HG02884 (cell line): Measurements from ENCODE around the gene GH2.
"Not testable (repeated sequence)": the region's sequence is repeated elsewhere in the genome, so short reads cannot be mapped to it uniquely, and the experiment has no call there.

Experiments
- ATAC-seq: cut with Tn5 transposase; IDR thresholded peaks from one replicate; pipeline ENCODE4 v1.9.1; 2021; ENCODE audit warnings: mild to moderate bottlenecking, moderate library complexity; ENCODE audit not compliant: unreplicated experiment

The GH2 gene

DNA sequence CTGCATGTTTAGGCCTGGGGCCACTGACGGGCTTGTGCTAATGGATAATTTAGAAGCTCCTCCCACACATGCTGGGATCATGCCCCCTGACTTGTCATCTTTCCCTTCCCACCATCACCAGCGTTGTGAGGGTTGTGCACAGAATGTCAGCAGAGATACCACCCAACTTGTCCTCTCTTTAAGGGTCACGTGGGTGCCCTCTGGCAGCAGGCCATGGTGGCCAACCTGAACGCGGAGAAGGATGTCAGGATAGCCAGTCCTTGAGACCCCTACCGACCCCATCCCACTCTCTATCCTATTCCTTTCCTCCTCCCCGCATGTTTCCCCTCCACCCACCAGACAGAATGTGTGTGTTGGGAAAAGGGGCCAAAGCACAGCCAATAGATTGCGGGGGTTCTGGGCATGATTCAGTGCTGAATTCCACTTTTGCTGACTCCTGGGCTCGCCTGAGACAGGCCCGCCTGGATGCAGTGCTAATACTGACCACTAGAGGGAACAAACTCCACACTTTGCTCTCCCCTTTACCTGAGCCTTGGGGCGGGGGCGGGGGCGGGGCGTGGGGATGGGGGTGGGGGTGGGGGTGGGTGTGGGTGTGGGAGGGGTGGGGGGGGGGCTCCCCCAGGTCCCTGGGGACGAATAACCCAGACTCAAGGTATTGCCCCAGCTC lies at the start of gene GH2:
Gene GH2, minus strand, starts transcription at position 10 of the 667 bp plus-strand sequence. CDS start 143 bp downstream, outside the sequence.
- no peak for ATAC-seq

DNA sequence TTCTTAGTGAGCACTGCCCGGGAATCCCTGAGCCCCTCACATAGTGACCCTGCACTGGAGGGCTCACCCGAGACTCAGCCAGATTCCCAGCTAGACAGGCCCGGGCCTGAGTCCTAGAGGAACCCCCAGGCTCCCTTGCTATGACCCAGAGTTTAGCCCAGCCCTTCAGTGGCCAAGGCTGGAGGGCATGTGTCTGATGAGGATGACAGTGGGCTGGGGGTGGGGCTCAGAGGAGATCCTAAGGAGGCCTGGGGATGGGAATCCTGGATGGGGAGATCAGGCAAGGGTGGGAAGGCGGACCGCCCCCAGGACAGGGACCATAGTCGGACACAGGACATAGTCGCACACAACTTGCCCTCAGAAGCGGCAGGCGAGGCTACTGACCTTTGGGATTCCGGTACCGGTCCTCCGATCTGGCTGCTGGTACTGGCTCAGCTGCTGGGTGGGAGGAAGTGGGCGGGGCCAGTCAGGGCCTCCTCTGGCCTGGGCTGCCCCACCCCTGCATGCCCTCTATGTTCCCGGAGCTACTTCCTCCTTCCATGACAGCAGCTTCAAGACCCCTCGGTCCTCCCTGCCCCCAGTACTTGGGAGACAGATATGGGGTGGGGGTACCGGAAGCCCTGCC lies 49.3 kb upstream of the GH2 start:
- no peak for ATAC-seq

DNA sequence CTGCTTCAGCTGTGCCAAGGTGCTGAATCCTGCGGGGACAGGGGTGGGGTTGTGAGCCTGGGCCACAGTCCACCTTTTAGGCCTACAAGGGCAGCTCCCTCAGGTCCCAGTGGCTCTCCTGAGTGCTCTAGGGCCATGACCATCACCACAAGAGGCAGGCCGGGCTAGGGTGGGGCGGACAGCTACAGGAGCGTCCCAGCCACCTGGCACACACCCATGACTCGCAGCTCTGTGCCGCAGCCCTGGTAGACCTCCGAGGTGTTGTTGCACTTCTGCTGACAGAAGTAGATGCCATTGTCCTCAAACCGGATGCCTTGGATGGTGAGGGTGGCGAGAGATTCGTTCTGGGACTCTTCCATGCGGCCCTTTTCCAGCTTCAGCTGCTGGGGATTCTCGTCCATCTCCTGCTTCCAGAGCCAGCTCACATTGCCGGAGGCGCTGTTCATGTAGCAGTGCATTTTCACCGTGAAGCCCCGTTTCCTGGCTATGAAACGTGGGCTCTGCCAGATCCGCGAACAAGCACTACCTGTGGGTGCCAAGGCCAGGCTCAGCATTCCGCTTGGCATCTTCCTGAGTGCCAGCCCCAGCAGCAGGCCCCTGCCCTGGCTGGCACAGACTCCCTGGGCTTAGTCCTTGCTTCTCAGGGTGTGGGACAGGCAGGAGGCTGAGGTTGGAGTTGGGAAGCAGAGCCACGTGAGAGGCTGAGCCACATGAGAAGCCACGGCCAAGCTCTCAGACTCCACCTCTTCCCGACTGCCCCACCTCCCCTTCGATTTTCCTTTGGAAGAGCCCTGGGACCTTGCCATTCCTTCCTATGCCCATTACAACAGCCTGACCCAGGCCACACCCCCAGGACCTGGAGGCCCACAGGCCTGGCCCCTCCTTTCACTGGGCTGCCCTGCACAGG lies 48.4 kb upstream of the GH2 start:
- ATAC-seq: no peak

DNA sequence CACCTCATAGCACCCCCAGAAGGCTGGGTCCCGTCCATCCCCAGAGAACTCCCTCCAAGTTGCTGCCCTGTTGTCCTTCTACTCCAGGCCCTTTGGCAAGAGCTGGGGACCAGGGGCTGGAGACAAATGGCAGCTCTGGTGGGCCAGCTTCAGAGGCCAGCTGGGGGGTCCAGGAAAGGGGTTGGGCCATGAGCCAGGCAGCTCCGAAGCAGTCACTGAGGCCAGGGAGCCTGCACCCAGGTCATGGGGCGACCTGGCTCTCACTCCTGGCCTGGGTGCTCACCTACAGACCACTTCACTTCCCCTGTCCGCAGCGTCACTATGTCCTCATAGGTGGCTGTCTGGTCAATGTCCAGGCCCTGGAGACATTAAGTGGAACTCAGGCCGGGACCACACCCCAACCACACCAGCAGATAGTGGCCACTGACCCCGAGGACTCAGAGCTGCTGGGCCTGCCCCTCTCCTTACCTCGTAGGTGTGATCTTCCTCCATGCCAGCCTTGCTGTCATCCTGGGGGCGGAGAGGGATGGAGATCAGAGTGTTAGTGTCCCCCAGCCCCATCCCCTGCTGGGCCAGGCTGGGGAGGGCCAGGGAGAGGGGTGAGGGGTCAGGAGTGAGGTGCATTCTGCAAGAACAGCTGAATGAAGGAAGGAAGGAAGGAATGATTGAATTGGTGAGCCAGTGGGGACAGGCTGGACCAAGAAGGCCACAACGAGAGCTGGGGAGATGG lies 47.4 kb upstream of the GH2 start:
- ATAC-seq: no peak

DNA sequence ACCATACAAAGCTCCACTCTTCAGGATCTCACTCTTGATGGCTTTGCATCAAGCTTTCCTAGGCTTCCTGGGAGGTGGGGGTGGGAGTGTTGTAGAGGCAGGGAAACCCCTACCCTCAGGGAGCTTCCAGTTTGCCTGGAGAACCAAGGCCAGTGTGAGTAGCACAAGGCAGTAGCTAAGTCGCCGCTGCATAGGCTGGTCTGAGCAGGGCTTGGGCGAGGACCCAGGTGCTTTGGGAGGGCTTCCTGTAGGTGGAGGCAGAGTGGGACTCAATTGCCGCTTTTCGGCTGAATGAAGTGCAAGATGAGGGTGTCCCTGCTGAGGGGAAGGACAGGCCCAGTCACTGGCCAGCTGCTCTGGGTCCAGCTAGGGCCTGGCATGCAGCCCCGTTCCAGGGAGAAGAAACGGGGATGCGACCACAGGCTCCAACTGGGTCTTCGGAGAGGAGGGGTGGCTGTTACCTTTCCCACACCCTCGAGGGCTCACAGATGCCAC lies 46.5 kb upstream of the GH2 start:
- ATAC-seq: no peak

DNA sequence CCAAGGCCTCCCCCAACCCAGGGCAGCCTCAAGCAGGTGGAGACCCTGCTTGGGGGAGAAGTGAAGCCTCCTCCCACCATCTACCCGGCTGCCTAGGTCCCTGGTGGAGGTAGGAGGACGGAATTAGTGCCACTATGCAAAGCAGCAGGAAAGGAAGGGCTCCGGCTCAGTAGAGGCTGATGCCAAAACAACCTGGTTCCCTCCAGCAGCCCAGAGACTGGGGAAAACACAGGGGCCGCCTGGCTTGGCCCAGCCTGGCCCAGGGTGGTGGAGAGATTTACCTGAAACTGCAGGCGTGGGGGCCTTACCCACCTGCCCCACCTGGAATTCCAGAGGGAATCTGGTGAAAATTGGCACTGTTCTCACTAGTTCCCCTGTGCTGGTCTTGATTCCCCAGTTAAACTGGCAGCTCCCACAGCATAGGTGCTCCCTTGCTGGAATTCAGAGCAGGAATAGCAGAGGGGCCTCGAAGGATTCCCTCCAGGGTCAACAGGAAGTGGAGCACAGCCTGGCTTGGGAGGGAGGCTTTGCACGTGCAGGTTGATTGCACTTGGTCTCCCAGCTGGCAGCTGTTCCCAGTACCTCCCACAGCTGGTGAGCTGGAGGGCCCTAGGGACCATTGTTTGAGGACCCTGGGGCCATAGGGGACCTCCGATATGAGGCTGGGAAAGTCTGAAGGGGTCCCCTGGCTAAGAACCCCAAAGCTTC lies 45.9 kb upstream of the GH2 start:
- no peak for ATAC-seq

DNA sequence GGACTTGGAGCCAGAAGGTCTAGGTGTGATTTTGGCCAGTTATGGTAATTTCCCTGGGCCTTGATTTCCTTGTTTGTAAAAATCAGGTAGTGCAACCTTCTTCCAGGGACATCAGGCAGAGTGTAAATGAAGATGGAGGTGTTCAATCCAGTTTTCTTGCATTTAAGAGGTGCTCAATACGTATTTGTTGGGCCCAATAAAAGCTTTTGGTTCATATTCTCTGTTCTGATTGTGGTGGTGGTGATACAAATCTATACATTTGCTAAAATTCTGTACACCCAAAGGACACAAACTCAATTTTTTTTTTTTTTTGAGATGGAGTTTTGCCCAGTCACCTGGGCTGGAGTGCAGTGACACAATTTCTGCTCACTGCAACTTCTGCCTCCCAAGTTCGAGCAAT lies 44.4 kb upstream of the GH2 start:
- ATAC-seq: no peak

DNA sequence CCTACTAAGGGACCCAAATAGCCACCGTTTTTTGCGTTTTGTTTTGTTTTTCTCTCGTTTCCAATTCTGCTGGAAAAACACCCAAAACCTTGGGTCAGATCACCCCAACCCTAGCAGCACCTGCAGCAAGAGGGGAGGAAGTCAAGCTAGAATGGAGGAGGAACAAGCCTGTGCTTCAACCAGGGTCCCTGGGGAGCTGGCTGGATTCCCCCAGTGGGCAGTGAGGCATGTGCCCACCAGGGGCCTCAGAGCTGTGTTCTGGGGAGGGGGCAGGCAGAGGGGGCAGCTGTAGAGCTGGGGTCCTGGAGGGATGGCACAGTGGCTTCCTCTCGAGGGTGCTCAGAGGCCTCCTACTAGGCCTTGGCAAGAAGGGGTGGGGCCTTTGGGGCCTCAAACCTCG lies 43.9 kb upstream of the GH2 start:
- no peak for ATAC-seq

DNA sequence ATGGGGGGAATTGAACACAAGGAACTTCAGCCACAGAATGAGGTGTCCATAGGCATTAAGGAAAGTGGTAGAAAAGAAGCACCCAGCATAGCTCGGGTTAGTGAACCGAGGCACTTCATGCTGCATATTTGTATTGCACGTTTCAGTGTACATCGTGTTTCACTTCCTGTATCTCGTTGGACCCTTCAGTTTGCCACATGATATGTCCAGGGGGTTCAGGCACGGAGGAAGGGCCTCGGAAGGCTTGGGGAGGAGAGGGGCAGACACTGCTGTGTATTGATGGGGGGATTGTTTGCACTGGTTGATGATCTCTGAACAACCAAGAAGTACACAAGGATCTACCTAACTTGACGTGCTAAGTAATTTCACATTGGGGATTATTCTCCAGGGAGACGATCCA lies 40.7 kb upstream of the GH2 start:
- ATAC-seq: not testable (repeated sequence)

DNA sequence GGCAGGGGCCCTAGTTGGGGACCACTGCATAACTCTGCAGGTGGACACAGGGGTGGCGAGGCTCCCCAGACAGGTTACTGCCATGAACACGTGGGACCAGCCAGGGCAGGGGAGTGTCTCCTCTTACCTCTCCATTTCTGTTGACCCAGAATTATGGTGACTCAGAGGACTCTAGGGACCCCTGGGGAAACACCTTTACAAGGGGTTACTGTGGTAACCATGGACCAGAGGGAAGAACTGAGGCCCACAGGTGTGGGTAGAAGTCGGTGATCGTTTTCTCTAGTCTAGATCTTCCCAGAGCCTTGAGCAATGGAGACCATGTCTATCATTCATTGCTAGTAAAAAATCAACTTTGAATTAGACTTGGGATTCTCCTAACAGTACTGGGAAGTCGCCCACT lies 39.0 kb upstream of the GH2 start:
- not testable (repeated sequence) for ATAC-seq

DNA sequence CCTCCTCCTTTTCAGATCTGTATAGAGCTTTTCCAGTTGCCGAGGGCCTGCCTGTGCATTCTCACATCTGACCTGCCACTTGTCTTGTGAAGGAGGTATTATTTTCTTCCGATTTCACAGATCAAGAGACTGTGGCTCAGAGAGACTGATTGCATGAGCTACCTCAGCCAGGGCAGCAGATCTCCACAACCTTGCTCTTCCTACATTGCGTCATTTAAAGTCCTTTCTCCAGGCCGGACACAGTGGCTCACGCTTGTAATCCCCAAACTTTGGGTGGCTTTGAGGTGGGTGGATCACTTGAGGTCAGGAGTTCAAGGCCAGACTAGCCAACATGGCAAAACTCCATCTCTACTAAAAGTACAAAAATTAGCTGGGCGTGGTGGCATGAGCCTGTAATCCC lies 38.3 kb upstream of the GH2 start:
- not testable (repeated sequence) for ATAC-seq

DNA sequence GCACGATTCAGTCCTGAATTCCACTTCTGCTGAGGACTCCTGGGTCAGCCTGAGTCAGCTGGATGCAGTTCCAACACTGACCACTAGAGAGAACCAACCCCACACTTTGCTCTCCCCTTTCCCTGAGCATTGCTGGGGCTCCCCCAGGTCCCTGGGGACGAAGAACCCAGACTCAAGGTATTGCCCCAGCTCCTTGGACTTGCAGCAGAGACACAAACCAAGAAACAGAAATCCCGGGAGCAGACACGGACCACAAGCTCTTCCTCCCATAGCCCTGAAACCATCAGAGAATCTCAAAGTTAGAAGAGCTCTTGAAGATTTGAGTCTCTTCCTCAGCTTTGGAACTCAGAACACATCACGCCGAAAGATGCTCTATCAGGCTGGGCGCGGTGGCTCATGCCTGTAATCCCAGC lies 37.6 kb upstream of the GH2 start:
- no peak for ATAC-seq

DNA sequence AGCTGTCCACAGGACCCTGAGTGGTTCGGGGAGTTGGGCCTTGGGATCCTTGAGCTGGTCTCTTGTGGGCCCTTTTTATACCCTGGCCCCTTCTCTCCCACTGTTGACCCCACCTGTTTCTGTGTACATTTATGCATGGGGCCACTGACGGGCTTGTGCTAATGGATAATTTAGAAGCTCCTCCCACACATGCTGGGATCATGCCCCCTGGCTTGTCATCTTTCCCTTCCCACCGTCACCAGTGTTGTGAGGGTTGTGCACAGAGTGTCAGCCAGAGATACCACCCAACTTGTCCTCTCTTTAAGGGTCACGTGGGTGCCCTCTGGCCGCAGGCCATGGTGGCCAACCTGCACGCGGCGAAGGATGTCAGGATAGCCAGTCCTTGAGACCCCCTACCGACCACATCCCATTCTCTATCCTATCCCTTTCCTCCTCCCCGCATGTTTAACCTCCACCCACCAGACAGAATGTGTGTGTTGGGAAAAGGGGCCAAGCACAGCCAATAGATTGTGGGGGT lies 37.1 kb upstream of the GH2 start, which contains the start of gene GH1:
Gene GH1, minus strand, starts transcription at position 51 of the 517 bp plus-strand sequence. CDS start 63 bp downstream, outside the sequence.
- ATAC-seq: not testable (repeated sequence)

DNA sequence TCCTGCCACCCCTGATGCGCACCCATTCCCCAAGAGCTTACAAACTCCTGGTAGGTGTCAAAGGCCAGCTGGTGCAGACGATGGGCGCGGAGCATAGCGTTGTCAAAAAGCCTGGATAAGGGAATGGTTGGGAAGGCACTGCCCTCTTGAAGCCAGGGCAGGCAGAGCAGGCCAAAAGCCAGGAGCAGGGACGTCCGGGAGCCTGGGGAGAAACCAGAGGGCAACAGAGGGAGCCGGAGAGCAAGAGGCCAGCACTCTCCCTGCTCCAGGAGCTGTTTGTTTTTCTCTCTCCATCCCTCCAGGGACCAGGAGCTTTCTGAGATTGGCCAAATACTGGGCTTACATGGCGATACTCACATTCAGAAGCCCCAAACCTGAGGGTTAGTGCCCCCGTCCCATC lies 36.6 kb upstream of the GH2 start:
- ATAC-seq: no peak

DNA sequence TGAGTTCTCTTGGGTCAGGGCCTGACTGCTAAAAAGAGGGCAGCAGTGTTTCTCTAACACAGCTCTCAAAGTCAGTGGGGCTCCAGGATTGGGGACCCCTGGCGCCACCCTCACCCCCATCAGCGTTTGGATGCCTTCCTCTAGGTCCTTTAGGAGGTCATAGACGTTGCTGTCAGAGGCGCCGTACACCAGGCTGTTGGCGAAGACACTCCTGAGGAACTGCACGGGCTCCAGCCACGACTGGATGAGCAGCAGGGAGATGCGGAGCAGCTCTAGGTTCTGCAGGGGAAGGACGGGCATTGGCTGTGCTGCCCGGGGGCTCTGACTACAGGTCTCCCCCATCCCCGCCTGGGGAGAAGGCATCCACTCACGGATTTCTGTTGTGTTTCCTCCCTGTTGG lies 35.9 kb upstream of the GH2 start:
- ATAC-seq: no peak

DNA sequence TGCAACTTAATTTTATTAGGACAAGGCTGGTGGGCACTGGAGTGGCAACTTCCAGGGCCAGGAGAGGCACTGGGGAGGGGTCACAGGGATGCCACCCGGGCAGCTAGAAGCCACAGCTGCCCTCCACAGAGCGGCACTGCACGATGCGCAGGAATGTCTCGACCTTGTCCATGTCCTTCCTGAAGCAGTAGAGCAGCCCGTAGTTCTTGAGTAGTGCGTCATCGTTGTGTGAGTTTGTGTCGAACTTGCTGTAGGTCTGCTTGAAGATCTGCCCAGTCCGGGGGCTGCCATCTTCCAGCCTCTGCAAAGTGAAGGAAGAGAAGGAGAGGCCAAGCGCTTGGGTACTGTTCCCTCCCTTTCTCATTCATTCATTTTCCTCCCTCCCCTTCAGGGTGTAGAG lies 35.5 kb upstream of the GH2 start:
- not testable (repeated sequence) for ATAC-seq

DNA sequence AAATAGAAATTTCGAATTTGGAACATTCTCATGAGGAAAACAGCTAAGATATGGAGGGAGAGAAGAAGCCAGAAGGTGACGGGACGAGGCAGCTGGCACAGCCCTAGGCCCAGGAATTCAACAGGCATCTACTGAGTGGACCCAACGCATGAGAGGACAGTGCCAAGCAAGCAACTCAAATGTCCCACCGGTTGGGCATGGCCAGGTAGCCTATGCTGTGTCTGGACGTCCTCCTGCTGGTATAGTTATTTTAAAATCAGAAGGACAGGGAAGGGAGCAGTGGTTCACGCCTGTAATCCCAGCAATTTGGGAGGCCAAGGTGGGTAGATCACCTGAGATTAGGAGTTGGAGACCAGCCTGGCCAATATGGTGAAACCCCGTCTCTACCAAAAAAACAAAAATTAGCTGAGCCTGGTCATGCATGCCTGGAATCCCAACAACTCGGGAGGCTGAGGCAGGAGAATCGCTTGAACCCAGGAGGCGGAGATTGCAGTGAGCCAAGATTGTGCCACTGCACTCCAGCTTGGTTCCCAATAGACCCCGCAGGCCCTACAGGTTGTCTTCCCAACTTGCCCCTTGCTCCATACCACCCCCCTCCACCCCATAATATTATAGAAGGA lies 34.9 kb upstream of the GH2 start:
- no peak for ATAC-seq

DNA sequence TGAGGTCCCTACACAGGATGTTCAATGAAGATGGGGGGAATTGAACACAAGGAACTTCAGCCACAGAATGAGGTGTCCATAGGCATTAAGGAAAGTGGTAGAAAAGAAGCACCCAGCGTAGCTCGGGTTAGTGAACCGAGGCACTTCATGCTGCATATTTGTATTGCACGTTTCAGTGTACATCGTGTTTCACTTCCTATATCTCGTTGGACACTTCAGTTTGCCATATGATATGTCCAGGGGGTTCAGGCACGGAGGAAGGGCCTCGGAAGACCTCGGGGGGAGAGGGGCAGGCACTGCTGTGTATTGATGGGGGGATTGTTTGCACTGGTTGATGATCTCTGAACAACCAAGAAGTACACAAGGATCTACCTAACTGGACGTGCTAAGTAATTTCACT lies 34.0 kb upstream of the GH2 start:
- ATAC-seq: not testable (repeated sequence)

DNA sequence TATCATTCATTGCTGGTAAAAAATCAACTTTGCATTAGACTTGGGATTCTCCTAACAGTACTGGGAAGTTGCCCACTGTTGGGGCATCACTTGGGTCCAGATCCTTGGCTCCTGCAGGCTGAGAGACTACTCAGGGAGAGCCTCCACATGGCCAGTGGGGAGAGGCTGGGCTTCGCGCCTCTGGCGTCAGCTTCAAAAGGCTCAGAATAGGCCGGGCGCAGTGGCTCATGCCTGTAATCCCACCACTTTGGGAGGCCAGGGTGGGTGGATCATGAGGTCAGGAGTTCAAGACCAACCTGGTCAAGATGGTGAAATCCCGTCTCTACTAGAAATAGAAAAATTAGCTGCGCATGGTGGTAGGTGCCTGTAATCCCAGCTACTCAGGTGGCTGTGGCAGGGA lies 32.7 kb upstream of the GH2 start:
- ATAC-seq: no peak
